Calu3 (cell line): ENCODE results near the gene RRP1B. TPM values are rescaled to one million over a fixed set of nuclear protein-coding genes. Genes with fewer than 3 reads are reported as not detected.

ENCODE experiments used
- BruUV-seq: library from RNA; stranded (reverse); fragments of 400-500 nt; replicated peaks from 2 replicates; lab custom pipeline; 2021; lab: Mats Ljungman, UMichigan
- CTCF ChIA-PET: fragments of 300-600 bp; sonication (Branson Sonifier 250); formaldehyde crosslinking; loops from one replicate; lab custom pipeline; 2022; ENCODE audit warnings: antibody characterized with exemption; lab: Charles Lee
- DNase-seq: peaks from one replicate; pipeline ENCODE4 v3.0.0; 2022
- H3K27ac Mint-ChIP-seq: one replicate; pipeline ENCODE4 v1.8.0; 2022; ENCODE audit warnings: mixed read lengths; ENCODE audit not compliant: unreplicated experiment
- H3K27me3 Mint-ChIP-seq: one replicate; pipeline ENCODE4 v1.8.0; 2022; ENCODE audit warnings: mixed read lengths; ENCODE audit not compliant: unreplicated experiment
- H3K36me3 Mint-ChIP-seq: one replicate; pipeline ENCODE4 v1.8.0; 2022; ENCODE audit warnings: mild to moderate bottlenecking, moderate library complexity, mixed read lengths; ENCODE audit not compliant: insufficient read depth, unreplicated experiment
- H3K4me1 Mint-ChIP-seq: one replicate; pipeline ENCODE4 v1.8.0; 2022; ENCODE audit warnings: mild to moderate bottlenecking, low read depth, mixed read lengths; ENCODE audit not compliant: unreplicated experiment
- H3K4me3 Mint-ChIP-seq: one replicate; pipeline ENCODE4 v1.8.0; 2022; ENCODE audit warnings: mild to moderate bottlenecking, low read depth, moderate library complexity, mixed read lengths; ENCODE audit not compliant: unreplicated experiment
- H3K9me3 Mint-ChIP-seq: one replicate; pipeline ENCODE4 v1.8.0; 2022; ENCODE audit warnings: low read depth, mixed read lengths; ENCODE audit not compliant: unreplicated experiment
- intact Hi-C: fragments of 100-400 bp; cut with micrococcal nuclease; formaldehyde crosslinking; loops from one replicate; pipeline ENCODE4 v1.10.0; 2022; ENCODE audit not compliant: unreplicated experiment
- total RNA-seq: library from RNA; stranded (reverse); gene quantifications from 2 replicates; pipeline ENCODE4 v1.2.3, GENCODE V29; 2022
- TF ChIP-seq, protein P1 (sequence below): fragments of 200-600 bp; IDR thresholded peaks from one replicate; pipeline ENCODE4 v1.8.0; 2022; ENCODE audit warnings: antibody characterized with exemption; ENCODE audit not compliant: unreplicated experiment

RRP1B gene
- total RNA-seq, 1 experiment from 2014 or later: 26.0 TPM

DNA sequence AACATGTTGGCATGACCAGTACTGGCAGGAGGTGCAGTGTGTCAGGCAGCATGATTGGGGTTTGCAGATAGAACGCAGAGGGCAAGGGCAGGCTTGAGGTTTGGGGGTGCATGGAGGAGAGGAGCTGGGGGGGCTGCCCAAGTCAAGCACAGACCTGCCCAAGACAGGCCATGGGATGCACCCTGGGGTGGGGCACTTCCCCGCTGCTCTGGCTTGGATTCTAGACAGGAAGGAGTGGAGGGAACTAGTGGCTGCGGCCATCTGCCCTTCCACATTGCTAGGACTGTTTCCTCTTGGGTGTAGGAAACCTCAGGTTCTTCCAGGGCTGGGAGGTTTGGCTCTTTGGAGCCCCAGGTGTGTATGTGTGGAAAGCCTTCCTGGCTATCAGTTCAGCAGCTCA lies 62.6 kb downstream of the RRP1B start:
- TSS peak; percentile 20 for BruUV-seq
- H3K27ac Mint-ChIP-seq: peak overlapping the region; percentile 20
- peaks cover 79% of the 10 kb centered on the region for H3K36me3 Mint-ChIP-seq
- CTCF ChIA-PET: no interaction called here
- peaks cover 35% of the 10 kb centered on the region for H3K4me1 Mint-ChIP-seq
- no peak for DNase-seq
- TF ChIP-seq, protein P1, sequence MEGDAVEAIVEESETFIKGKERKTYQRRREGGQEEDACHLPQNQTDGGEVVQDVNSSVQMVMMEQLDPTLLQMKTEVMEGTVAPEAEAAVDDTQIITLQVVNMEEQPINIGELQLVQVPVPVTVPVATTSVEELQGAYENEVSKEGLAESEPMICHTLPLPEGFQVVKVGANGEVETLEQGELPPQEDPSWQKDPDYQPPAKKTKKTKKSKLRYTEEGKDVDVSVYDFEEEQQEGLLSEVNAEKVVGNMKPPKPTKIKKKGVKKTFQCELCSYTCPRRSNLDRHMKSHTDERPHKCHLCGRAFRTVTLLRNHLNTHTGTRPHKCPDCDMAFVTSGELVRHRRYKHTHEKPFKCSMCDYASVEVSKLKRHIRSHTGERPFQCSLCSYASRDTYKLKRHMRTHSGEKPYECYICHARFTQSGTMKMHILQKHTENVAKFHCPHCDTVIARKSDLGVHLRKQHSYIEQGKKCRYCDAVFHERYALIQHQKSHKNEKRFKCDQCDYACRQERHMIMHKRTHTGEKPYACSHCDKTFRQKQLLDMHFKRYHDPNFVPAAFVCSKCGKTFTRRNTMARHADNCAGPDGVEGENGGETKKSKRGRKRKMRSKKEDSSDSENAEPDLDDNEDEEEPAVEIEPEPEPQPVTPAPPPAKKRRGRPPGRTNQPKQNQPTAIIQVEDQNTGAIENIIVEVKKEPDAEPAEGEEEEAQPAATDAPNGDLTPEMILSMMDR: no peak
- H3K27me3 Mint-ChIP-seq: no peaks in the 10 kb centered on the region
- H3K9me3 Mint-ChIP-seq: no peaks in the 10 kb centered on the region
- H3K4me3 Mint-ChIP-seq: peak overlapping the region; percentile 92
- intact Hi-C loops: loop anchor here (2.0 kb wide), 1 partner anchor 61 kb away; no protein-coding TSS in a partner anchor

DNA sequence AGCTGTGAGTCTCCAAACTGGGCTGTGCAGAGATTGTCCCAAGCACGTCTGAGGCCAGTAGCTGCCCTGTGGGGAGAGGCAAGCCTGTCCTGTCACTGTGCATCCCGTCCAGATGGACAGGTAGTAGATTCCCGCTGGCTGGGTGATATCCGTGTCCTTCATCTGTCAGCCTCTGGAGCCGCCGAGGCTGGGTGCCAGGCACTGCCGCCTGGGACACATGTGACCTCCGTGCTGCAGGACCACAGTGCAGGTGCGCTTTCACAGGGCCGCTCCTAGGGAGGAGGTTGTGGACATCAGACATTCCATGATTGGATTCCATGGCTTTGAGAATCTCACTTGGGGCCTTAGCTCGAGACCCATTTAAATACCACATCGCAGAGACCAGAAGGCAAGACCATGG lies 64.3 kb downstream of the RRP1B start:
- Mint-ChIP-seq H3K4me1 (peaks cover 44% of the 10 kb centered on the region), H3K9me3 (no peaks in the 10 kb centered on the region), H3K27ac (no peak overlapping the region), H3K27me3 (no peaks in the 10 kb centered on the region), H3K36me3 (peaks cover 84% of the 10 kb centered on the region), H3K4me3 (no peak overlapping the region)
- no peak for DNase-seq
- TF ChIP-seq, protein P1: no peak
- CTCF ChIA-PET: no interaction called here
- intact Hi-C loops: no loop called here
- TSS peak; percentile 17 for BruUV-seq

DNA sequence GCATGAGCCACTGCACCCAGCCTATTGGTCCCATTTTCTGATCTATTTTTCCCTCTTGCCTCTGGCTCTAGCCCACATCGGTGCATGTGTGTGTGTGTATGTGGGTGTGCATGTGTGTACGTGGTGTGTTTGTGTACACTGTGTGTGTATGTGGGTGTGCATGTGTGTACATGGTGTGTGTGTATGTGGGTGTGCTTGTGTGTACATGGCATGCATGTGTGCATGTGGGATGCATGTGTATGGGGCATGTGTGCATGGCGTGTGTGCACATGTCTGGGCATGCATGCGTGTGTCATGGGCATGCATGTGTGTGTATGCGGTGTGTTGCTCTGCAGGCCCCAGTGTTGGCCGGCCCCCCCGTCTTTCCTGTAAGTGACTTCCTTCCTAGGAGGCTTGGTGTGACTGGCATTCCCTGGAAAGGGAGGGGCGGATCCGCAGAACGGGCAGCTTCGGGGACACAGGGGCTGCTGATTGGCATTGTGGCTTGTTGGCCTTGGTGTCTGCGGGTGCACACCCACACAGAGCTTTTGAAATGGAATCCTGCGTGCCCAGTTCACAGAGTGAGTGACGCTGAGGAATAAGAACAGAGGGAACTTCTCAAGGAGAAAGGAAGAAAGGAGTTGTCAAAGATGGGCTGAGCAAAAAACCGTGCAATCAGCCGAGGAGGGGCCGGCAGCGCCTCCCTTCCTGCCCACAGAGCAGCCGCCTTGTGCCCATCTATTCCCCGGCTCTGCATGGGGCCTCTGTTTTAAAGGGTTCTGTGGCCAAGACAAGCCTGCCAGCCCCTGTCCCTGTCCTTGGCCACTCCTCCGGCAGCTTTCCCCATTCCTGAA lies 67.5 kb downstream of the RRP1B start:
- intact Hi-C loops: no loop called here
- CTCF ChIA-PET: interaction anchor here (0.6 kb wide), 1 partner anchor 249 kb away, joined by 3 read pairs; no protein-coding TSS in a partner anchor
- BruUV-seq: no TSS peak
- Mint-ChIP-seq H3K4me3 (peak overlapping the region; percentile 77), H3K27me3 (no peaks in the 10 kb centered on the region), H3K36me3 (peaks cover 71% of the 10 kb centered on the region), H3K4me1 (peaks cover 57% of the 10 kb centered on the region), H3K27ac (peak overlapping the region; percentile 95), H3K9me3 (no peaks in the 10 kb centered on the region)
- TF ChIP-seq, protein P1: no peak
- DNase-seq: peak; percentile 28

DNA sequence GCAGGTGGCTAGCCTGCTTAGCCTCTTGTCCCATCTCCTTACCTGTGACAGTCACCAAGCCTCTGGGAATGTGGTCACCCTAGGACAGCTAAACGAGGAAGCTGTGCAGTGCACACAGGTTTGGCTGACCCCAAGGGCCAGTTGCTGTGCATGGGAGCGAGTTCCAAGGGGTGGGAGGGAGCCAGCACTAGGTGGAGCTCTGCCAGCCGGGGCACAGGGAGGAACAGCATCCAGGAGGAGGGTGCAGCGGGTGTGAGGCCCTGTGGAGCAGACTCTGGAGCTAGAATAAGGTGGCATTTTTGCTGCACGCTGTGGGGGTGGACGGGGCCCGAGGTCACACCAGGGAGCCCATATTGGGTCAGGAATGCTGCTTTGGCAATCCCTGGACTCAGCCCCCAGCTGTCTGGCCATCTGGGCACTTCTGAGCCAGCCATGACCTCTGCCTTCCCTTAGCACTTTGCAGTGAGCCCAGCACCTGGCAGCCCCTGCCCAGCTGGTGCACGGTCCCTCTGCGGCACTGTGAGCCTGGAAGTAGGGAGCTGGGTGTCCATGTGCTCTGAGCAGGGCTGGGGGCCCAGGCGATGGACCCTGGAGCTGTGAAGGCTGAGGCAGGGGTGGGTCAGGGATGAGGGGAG lies 68.3 kb downstream of the RRP1B start:
- Mint-ChIP-seq H3K27me3 (no peaks in the 10 kb centered on the region), H3K27ac (peak overlapping the region; percentile 95), H3K4me1 (peaks cover 51% of the 10 kb centered on the region), H3K4me3 (peak overlapping the region; percentile 77), H3K36me3 (peaks cover 71% of the 10 kb centered on the region), H3K9me3 (no peaks in the 10 kb centered on the region)
- intact Hi-C loops: no loop called here
- CTCF ChIA-PET: interaction anchor here (0.6 to 2.1 kb wide), 4 partner anchors 13 to 248 kb away, joined by 3 to 19 read pairs (median 6); partner anchors contain the start of genes HSF2BP and RRP1B
- no TSS peak for BruUV-seq
- TF ChIP-seq, protein P1: no peak
- DNase-seq: peak; percentile 69
